ENCODE measurements around the gene LMX1B. TPM values are rescaled to one million over a fixed set of nuclear protein-coding genes. Genes with fewer than 3 reads are reported as not detected.
A peak's percentile ranks its signal among the peaks of the same experiment; 100 is the strongest.

The LMX1B gene
- total and polyA plus RNA-seq, 10 donors: 0.02 to 0.25 TPM; not detected in 8

DNA sequence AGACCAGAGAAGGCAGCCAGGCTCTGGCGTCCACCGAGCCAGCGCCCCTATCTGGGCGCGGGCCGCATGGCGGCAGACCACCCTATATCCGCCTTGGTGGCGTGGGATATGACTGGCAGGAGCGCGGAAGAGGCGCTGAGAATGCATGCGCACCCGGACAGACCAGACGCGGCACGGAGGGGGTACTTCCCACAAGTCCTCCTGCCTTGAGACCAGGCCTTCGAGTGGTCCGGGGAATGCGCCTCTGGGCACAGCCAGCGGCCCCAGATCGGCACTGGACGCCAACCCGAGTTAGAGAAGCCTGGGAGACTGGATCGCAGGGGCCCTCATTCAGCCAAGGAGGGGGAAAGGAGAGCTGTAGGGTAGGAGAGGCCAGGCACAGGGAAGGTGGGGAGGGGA lies 2.5 kb upstream of the LMX1B start:
- H3K27ac ChIP-seq: no peak overlapping the region
- peak overlapping the region in 1 of 8 donors; percentile 67 for H3K4me3 ChIP-seq
- no peak for TF ChIP-seq POLR2AphosphoS5 (IDR thresholded peaks at IDR 0.05)
- no peak for TF ChIP-seq POLR2A (IDR thresholded peaks at IDR 0.05)
- no peak for TF ChIP-seq CTCF (IDR thresholded peaks at IDR 0.05 in 8 of 11, conservative IDR thresholded peaks at IDR 0.05 in 3 of 11)
- no peaks in the 10 kb centered on the region for H3K9me3 ChIP-seq
- peaks cover 27 to 100% (median 69%) of the 10 kb centered on the region in 7 donors for H3K27me3 ChIP-seq (replicated peaks in 1 of 7)
- H3K36me3 ChIP-seq: no peaks in the 10 kb centered on the region
- no peak for DNase-seq
- intact Hi-C loops (cut with DNase I; ENCODE audit: low total_unique reads): no loop called here
- peaks cover 23 to 65% (median 40%) of the 10 kb centered on the region in 6 donors for H3K4me1 ChIP-seq
- WGBS, 5 donors: 2 to 8% (median 4%) methylated on average over 7 to 25 of the region's 25 CpGs

DNA sequence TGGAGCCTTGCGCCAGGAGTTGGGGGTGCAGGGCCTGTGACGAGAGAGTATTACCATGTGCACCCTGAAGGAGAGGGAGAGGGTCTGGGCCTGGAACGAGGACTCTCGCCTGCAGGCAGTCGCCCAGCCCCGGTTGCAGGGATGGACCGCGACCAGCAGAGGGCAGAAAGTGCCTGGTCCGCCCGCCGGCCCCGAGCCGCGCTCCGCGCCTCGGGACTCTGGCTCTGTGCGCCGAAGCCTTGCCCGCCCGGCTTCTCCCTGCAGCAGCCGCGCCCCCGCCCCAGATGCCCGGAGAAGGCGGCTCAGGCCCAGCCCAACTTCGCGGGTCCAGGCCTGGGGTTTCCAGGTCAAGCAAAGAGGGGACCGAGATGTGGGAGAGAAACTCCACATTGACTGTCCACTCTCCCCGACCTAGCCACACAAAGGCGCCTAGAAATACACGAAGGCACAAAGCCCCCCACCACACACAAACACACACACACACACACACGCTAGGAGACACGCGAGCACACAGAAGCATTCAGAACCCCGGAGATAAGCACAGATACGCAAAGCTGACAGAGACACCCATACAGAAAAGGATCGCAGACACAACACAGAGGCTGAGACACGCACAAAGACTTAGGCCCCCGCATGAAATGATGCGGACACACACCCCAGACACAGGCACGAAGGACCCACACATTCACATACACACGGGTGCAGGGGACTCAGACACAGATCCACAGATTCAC lies 2.0 kb upstream of the LMX1B start:
- intact Hi-C loops (cut with DNase I; ENCODE audit: low total_unique reads): no loop called here
- Histone ChIP-seq H3K27ac (no peak overlapping the region), H3K4me1 (peaks cover 23 to 63% (median 40%) of the 10 kb centered on the region in 6 donors), H3K4me3 (peak overlapping the region in 7 of 8 donors; percentile 5 to 67 (median 27)), H3K27me3 (replicated peaks in 1 of 7) (peaks cover 27 to 100% (median 75%) of the 10 kb centered on the region in 7 donors), H3K36me3 (no peaks in the 10 kb centered on the region), H3K9me3 (no peaks in the 10 kb centered on the region)
- DNase-seq: peak; percentile 93
- peak; percentile 54 to 96 (median 88) for TF ChIP-seq CTCF (IDR thresholded peaks at IDR 0.05 in 8 of 11, conservative IDR thresholded peaks at IDR 0.05 in 3 of 11)
- TF ChIP-seq POLR2AphosphoS5 (IDR thresholded peaks at IDR 0.05): peak in 1 of 3 donors; percentile 36
- TF ChIP-seq POLR2A (IDR thresholded peaks at IDR 0.05): no peak
- WGBS, 5 donors: 1 to 8% (median 3%) methylated on average over 24 to 43 of the region's 43 CpGs

DNA sequence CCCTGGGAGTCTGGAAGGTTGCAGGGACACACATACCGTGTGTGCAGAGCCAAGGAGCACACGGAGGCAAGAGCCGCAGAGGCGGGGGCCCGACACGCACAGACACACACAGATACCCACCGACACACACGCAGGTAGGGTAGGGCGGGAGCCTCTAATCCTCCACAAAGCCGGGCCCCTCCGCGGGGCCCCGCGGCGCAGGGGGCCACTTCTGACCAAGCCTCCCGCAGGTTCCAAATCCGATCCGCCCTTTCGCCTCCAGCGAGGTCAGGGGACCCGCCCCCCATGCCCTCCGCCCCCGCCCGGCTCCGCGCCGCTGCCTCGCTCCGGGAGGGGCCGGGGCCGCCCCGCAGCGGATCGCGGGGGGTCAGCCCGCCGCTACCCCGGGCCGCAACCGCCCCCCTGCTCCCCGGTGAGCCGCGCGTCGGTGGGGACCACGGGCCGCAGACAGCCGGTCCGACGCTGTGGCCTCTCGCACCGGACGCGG lies 1.4 kb upstream of the LMX1B start:
- H3K27me3 ChIP-seq (replicated peaks in 1 of 7): peaks cover 27 to 100% (median 79%) of the 10 kb centered on the region in 7 donors

More for the DNA sequence above, 1.4 kb upstream of the LMX1B start:
- Histone ChIP-seq H3K9me3 (no peaks in the 10 kb centered on the region), H3K4me3 (peak overlapping the region in 7 of 8 donors; percentile 15 to 67 (median 27)), H3K36me3 (no peaks in the 10 kb centered on the region), H3K27ac (no peak overlapping the region), H3K4me1 (peaks cover 23 to 60% (median 40%) of the 10 kb centered on the region in 6 donors)
- 2 to 4% (median 4%) methylated on average over 39 to 54 of the region's 54 CpGs; no CpG with 5 or more reads in 2 of the 5 donors for WGBS, 5 donors
- no peak for TF ChIP-seq POLR2A (IDR thresholded peaks at IDR 0.05)
- no peak for TF ChIP-seq CTCF (IDR thresholded peaks at IDR 0.05 in 8 of 11, conservative IDR thresholded peaks at IDR 0.05 in 3 of 11)
- no peak for TF ChIP-seq POLR2AphosphoS5 (IDR thresholded peaks at IDR 0.05)
- DNase-seq: no peak
- intact Hi-C loops (cut with DNase I; ENCODE audit: low total_unique reads): no loop called here

Data from spleen (tissue), 11 donors.